Measurements from ENCODE around the gene EARS2.

GRCh38 chr16:23482778-23483177, 74.4 kb downstream of the EARS2 start:
- TF ChIP-seq CTCF (conservative IDR thresholded peaks at IDR 0.05), result no peak
- no peak for TF ChIP-seq EZH2 (IDR thresholded peaks at IDR 0.05; ENCODE audit: low read depth)
